ENCODE measurements around the gene PRCC. TPM values are rescaled to one million over a fixed set of nuclear protein-coding genes. Genes with fewer than 3 reads are reported as not detected.

PRCC gene
- total RNA-seq, 4 donors from 2014 or later: 21.2 to 43.6 (median 38.7) TPM

- no peak for DNase-seq (ENCODE audit: extremely low spot score)
- WGBS: 92% methylated on average over 8 of the region's 8 CpGs
- peaks cover 29 to 40% (median 31%) of the 10 kb centered on the region in 4 donors for H3K4me1 ChIP-seq
- TF ChIP-seq EP300 (IDR thresholded peaks at IDR 0.05) (no peak), POLR2AphosphoS5 (IDR thresholded peaks at IDR 0.05) (no peak), POLR2A (IDR thresholded peaks at IDR 0.05; ENCODE audit: low read depth) (no peak)
- TF ChIP-seq, protein P1, sequence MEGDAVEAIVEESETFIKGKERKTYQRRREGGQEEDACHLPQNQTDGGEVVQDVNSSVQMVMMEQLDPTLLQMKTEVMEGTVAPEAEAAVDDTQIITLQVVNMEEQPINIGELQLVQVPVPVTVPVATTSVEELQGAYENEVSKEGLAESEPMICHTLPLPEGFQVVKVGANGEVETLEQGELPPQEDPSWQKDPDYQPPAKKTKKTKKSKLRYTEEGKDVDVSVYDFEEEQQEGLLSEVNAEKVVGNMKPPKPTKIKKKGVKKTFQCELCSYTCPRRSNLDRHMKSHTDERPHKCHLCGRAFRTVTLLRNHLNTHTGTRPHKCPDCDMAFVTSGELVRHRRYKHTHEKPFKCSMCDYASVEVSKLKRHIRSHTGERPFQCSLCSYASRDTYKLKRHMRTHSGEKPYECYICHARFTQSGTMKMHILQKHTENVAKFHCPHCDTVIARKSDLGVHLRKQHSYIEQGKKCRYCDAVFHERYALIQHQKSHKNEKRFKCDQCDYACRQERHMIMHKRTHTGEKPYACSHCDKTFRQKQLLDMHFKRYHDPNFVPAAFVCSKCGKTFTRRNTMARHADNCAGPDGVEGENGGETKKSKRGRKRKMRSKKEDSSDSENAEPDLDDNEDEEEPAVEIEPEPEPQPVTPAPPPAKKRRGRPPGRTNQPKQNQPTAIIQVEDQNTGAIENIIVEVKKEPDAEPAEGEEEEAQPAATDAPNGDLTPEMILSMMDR (IDR thresholded peaks at IDR 0.05): no peak
- intact Hi-C loops (cut with DNase I): no loop called here
- H3K9me3 ChIP-seq: no peaks in the 10 kb centered on the region
- H3K27ac ChIP-seq (replicated peaks in 1 of 4): no peak overlapping the region
- H3K4me3 ChIP-seq: no peak overlapping the region
- no peaks in the 10 kb centered on the region for H3K27me3 ChIP-seq
- H3K36me3 ChIP-seq: peaks cover 25 to 48% (median 44%) of the 10 kb centered on the region in 4 donors
Observed at GRCh38 chr1:156802421-156802935, 35.1 kb downstream of the PRCC start.

DNA sequence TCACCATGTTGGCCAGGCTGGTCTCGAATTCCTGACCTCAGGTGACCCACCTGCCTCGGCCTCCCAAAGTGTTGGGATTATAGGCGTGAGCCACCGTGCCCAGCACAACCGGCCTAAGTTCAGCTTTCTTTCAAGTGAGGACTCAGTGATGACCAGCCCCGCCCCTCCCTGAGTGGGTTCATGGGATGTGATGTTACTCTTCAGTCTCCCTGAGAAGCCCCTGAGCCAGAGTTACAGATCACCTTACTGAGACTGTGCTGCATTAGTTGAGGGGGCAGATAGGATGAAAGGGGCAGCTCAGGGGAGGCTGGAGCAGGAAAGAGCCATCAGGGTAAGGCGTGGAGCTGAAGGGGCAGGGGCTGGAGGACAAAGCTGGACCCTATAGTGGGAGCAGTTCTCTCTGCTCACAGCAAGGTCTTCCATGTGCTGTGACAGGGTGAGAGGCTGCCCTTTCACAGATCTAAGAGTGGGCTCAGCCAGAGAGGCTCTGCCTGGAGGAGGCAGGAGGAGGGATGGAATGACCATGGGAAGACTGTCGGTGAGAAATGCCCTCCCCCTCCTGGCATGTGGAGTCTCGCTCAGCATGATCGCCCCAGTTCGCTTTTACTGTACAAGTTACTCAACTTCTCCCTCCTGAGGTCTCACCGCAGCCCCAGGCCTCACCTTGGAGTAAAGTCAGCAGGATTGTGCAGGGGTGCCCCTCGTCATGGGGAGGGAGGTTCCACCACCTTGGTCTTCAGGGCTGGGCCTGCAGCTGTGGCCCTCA, 35.9 kb downstream of the PRCC start:
- Histone ChIP-seq H3K27ac (replicated peaks in 1 of 4) (no peak overlapping the region), H3K9me3 (no peaks in the 10 kb centered on the region), H3K36me3 (peaks cover 17 to 40% (median 36%) of the 10 kb centered on the region in 4 donors), H3K4me1 (peaks cover 29 to 40% (median 31%) of the 10 kb centered on the region in 4 donors), H3K4me3 (no peak overlapping the region), H3K27me3 (no peaks in the 10 kb centered on the region)
- no peak for DNase-seq (ENCODE audit: extremely low spot score)
- WGBS: 93% methylated on average over 11 of the region's 13 CpGs
- TF ChIP-seq EP300 (IDR thresholded peaks at IDR 0.05) (no peak), POLR2A (IDR thresholded peaks at IDR 0.05; ENCODE audit: low read depth) (no peak), POLR2AphosphoS5 (IDR thresholded peaks at IDR 0.05) (no peak)
- TF ChIP-seq, protein P1 (IDR thresholded peaks at IDR 0.05): no peak
- intact Hi-C loops (cut with DNase I): no loop called here

GRCh38 chr1:156804026-156804425, 36.7 kb downstream of the PRCC start:
- DNase-seq (ENCODE audit: extremely low spot score): no peak
- Histone ChIP-seq H3K4me1 (peaks cover 29 to 40% (median 31%) of the 10 kb centered on the region in 4 donors), H3K27ac (replicated peaks in 1 of 4) (no peak overlapping the region), H3K27me3 (no peaks in the 10 kb centered on the region), H3K4me3 (no peak overlapping the region), H3K36me3 (peaks cover 15 to 33% (median 28%) of the 10 kb centered on the region in 4 donors), H3K9me3 (no peaks in the 10 kb centered on the region)
- intact Hi-C loops (cut with DNase I): no loop called here
- 85% methylated on average over 3 of the region's 3 CpGs for WGBS
- TF ChIP-seq POLR2A (IDR thresholded peaks at IDR 0.05; ENCODE audit: low read depth) (no peak), POLR2AphosphoS5 (IDR thresholded peaks at IDR 0.05) (no peak), EP300 (IDR thresholded peaks at IDR 0.05) (no peak)
- TF ChIP-seq, protein P1 (IDR thresholded peaks at IDR 0.05): no peak

GRCh38 chr1:156804572-156805243, 37.4 kb downstream of the PRCC start:
- 50% methylated on average over 4 of the region's 6 CpGs for WGBS
- H3K9me3 ChIP-seq: no peaks in the 10 kb centered on the region
- no peak overlapping the region for H3K4me3 ChIP-seq
- no peak for DNase-seq (ENCODE audit: extremely low spot score)
- no peak overlapping the region for H3K27ac ChIP-seq (replicated peaks in 1 of 4)
- intact Hi-C loops (cut with DNase I): no loop called here
- H3K27me3 ChIP-seq: no peaks in the 10 kb centered on the region
- no peak for TF ChIP-seq EP300 (IDR thresholded peaks at IDR 0.05)
- TF ChIP-seq, protein P1 (IDR thresholded peaks at IDR 0.05): no peak
- TF ChIP-seq POLR2AphosphoS5 (IDR thresholded peaks at IDR 0.05): no peak
- TF ChIP-seq POLR2A (IDR thresholded peaks at IDR 0.05; ENCODE audit: low read depth): no peak
- H3K4me1 ChIP-seq: peaks cover 29 to 40% (median 31%) of the 10 kb centered on the region in 4 donors
- peaks cover 14 to 29% (median 22%) of the 10 kb centered on the region in 4 donors for H3K36me3 ChIP-seq

Measured in esophagus muscularis mucosa (tissue), 4 donors.